HEK293 (cell line): ENCODE results near the gene B3GLCT.

ENCODE experiments used
- CTCF ChIA-PET: fragments of 350-600 bp; formaldehyde crosslinking; extraction: SDS; loops from one replicate; lab custom pipeline; 2021; ENCODE audit warnings: antibody characterized with exemption; lab: Yijun Ruan, JAX
- POLR2A ChIA-PET: fragments of 300-600 bp; formaldehyde crosslinking; extraction: SDS; loops from one replicate; lab custom pipeline; 2020; ENCODE audit warnings: antibody characterized with exemption, inconsistent platforms; lab: Yijun Ruan, JAX
- H3K27ac ChIP-seq: fragments of 200-500 bp; sonication (Bioruptor generic); 2 replicates; pipeline ENCODE4 v1.5.1; 2014; ENCODE audit warnings: low read depth, low read length, control low read depth, inconsistent platforms; ENCODE audit errors: extremely low read depth
- H3K36me3 ChIP-seq, 2 experiments: fragments of 200-500 bp in 1 of 2; sonication (Bioruptor generic) in 1 of 2; 1 replicate in 1 of 2; 2 replicates in 1 of 2; pipeline ENCODE4 v1.5.1; 2014 to 2017; ENCODE audit warnings: inconsistent platforms in 2 of 2, low read length in 2 of 2; ENCODE audit not compliant: control insufficient read depth in 2 of 2, insufficient read depth in 1 of 2
- H3K4me1 ChIP-seq: fragments of 200-500 bp; sonication (Bioruptor generic); 2 replicates; pipeline ENCODE4 v1.5.1; 2014; ENCODE audit warnings: mild to moderate bottlenecking, low read length, inconsistent platforms; ENCODE audit not compliant: control insufficient read depth, insufficient read depth
- H3K4me3 ChIP-seq: 2 replicates; pipeline ENCODE4 v1.5.1; 2011; ENCODE audit warnings: low read depth, mild to moderate bottlenecking, control low read depth, low read length, moderate library complexity
- H3K9me3 ChIP-seq: fragments of 200-500 bp; sonication (Bioruptor generic); 2 replicates; pipeline ENCODE4 v1.5.1; 2014; ENCODE audit warnings: low read depth, low read length, inconsistent platforms; ENCODE audit not compliant: control insufficient read depth, insufficient read depth
- CTCF ChIP-seq: fragments of 450-650 bp; formaldehyde crosslinking; IDR thresholded peaks from 2 replicates; pipeline ENCODE4 v1.5.1; 2016; ENCODE audit warnings: missing biosample characterization, missing genetic modification characterization
- SCRT2 ChIP-seq: fragments of 450-650 bp; formaldehyde crosslinking; IDR thresholded peaks from 2 replicates; pipeline ENCODE4 v1.5.1; 2016; ENCODE audit warnings: missing biosample characterization, missing genetic modification characterization
- TCF7L2 ChIP-seq: IDR thresholded peaks from 2 replicates; pipeline ENCODE4 v1.6.1; 2011; ENCODE audit warnings: low read depth, mild to moderate bottlenecking, inconsistent platforms, low read length, moderate library complexity, borderline replicate concordance
- YY2 ChIP-seq: fragments of 450-650 bp; formaldehyde crosslinking; IDR thresholded peaks from 2 replicates; pipeline ENCODE4 v1.5.1; 2016; ENCODE audit warnings: missing biosample characterization, missing genetic modification characterization
- ZBTB17 ChIP-seq: fragments of 450-650 bp; formaldehyde crosslinking; IDR thresholded peaks from 2 replicates; pipeline ENCODE4 v1.5.1; 2016; ENCODE audit warnings: missing biosample characterization, missing genetic modification characterization
- ZBTB20 ChIP-seq: fragments of 450-650 bp; formaldehyde crosslinking; IDR thresholded peaks from 2 replicates; pipeline ENCODE4 v1.5.1; 2016; ENCODE audit warnings: missing biosample characterization, missing genetic modification characterization
- ZBTB44 ChIP-seq: fragments of 450-650 bp; IDR thresholded peaks from 2 replicates; pipeline ENCODE4 v1.5.1; 2018; ENCODE audit warnings: missing biosample characterization, mild to moderate bottlenecking, missing genetic modification characterization
- ZBTB7A ChIP-seq: fragments of 450-650 bp; formaldehyde crosslinking; IDR thresholded peaks from 2 replicates; pipeline ENCODE4 v1.5.1; 2016; ENCODE audit warnings: low read depth, missing biosample characterization, missing genetic modification characterization
- ZFP69B ChIP-seq: fragments of 450-650 bp; formaldehyde crosslinking; IDR thresholded peaks from 2 replicates; pipeline ENCODE4 v1.5.1; 2016; ENCODE audit warnings: missing biosample characterization, missing genetic modification characterization
- ZNF140 ChIP-seq: fragments of 450-650 bp; formaldehyde crosslinking; IDR thresholded peaks from 2 replicates; pipeline ENCODE4 v1.5.1; 2016; ENCODE audit warnings: missing biosample characterization, missing genetic modification characterization
- ZNF211 ChIP-seq: fragments of 450-650 bp; formaldehyde crosslinking; IDR thresholded peaks from 2 replicates; pipeline ENCODE4 v1.5.1; 2016; ENCODE audit warnings: low read depth, missing biosample characterization, missing genetic modification characterization
- ZNF266 ChIP-seq: fragments of 450-650 bp; formaldehyde crosslinking; IDR thresholded peaks from 2 replicates; pipeline ENCODE4 v1.5.1; 2016; ENCODE audit warnings: missing biosample characterization, missing genetic modification characterization, low read depth
- ZNF416 ChIP-seq: fragments of 450-650 bp; formaldehyde crosslinking; IDR thresholded peaks from 2 replicates; pipeline ENCODE4 v1.5.1; 2016; ENCODE audit warnings: missing biosample characterization, missing genetic modification characterization
- ZNF423 ChIP-seq: fragments of 450-650 bp; formaldehyde crosslinking; IDR thresholded peaks from 2 replicates; pipeline ENCODE4 v1.5.1; 2016; ENCODE audit warnings: missing biosample characterization, missing genetic modification characterization
- ZNF544 ChIP-seq: fragments of 450-650 bp; formaldehyde crosslinking; IDR thresholded peaks from 2 replicates; pipeline ENCODE4 v1.5.0; 2017; ENCODE audit warnings: missing biosample characterization, missing genetic modification characterization
- ZNF571 ChIP-seq: fragments of 450-650 bp; formaldehyde crosslinking; IDR thresholded peaks from 2 replicates; pipeline ENCODE4 v1.5.0; 2017; ENCODE audit warnings: missing biosample characterization, missing genetic modification characterization
- ZNF585B ChIP-seq: fragments of 450-650 bp; formaldehyde crosslinking; IDR thresholded peaks from 2 replicates; pipeline ENCODE4 v1.5.1; 2016; ENCODE audit warnings: missing biosample characterization, missing genetic modification characterization
- ZNF596 ChIP-seq: fragments of 450-650 bp; IDR thresholded peaks from 2 replicates; pipeline ENCODE4 v1.5.0; 2018; ENCODE audit warnings: missing biosample characterization, mild to moderate bottlenecking, missing genetic modification characterization, moderate library complexity
- ZNF623 ChIP-seq: fragments of 450-650 bp; formaldehyde crosslinking; IDR thresholded peaks from 2 replicates; pipeline ENCODE4 v1.5.1; 2016; ENCODE audit warnings: missing biosample characterization, missing genetic modification characterization
- ZNF624 ChIP-seq: fragments of 450-650 bp; formaldehyde crosslinking; IDR thresholded peaks from 2 replicates; pipeline ENCODE4 v1.5.1; 2017; ENCODE audit warnings: missing biosample characterization, missing genetic modification characterization
- ZNF654 ChIP-seq: fragments of 450-650 bp; formaldehyde crosslinking; IDR thresholded peaks from 2 replicates; pipeline ENCODE4 v1.5.1; 2016; ENCODE audit warnings: low read depth, missing biosample characterization, missing genetic modification characterization
- ZNF76 ChIP-seq: fragments of 450-650 bp; formaldehyde crosslinking; IDR thresholded peaks from 2 replicates; pipeline ENCODE4; 2016; ENCODE audit warnings: low read depth, missing biosample characterization, missing genetic modification characterization, borderline replicate concordance
- ZNF792 ChIP-seq: fragments of 450-650 bp; formaldehyde crosslinking; IDR thresholded peaks from 2 replicates; pipeline ENCODE4 v1.5.1; 2016; ENCODE audit warnings: missing biosample characterization, missing genetic modification characterization
- ZNF837 ChIP-seq: fragments of 450-650 bp; formaldehyde crosslinking; IDR thresholded peaks from 2 replicates; pipeline ENCODE4 v1.5.1; 2016; ENCODE audit warnings: missing biosample characterization, missing genetic modification characterization
- TF ChIP-seq, protein P1 (sequence below): fragments of 450-650 bp; formaldehyde crosslinking; IDR thresholded peaks from 2 replicates; pipeline ENCODE4 v1.5.1; 2016; ENCODE audit warnings: missing biosample characterization, missing genetic modification characterization
- TF ChIP-seq, protein P2 (sequence below): sonication (generic); formaldehyde crosslinking; IDR thresholded peaks from 2 replicates; pipeline ENCODE4 v1.8.1; 2022; ENCODE audit warnings: mild to moderate bottlenecking, moderate library complexity, missing genetic modification reagents

The B3GLCT gene

GRCh38 chr13:31267126-31267784, 67.5 kb downstream of the B3GLCT start:
- no peak overlapping the region for H3K4me3 ChIP-seq
- H3K27ac ChIP-seq = no peak overlapping the region
- H3K4me1 ChIP-seq = no peaks in the 10 kb centered on the region
- no peaks in the 10 kb centered on the region for H3K9me3 ChIP-seq
- H3K36me3 ChIP-seq = peaks cover 0 to 12% of the 10 kb centered on the region in 2 experiments; a peak in 1 of 3 replicates
- ChIA-PET CTCF (no interaction called here), POLR2A (interaction anchor here (0.7 kb wide), 1 partner anchor 45 kb away, joined by 4 read pairs; no protein-coding TSS in a partner anchor)
- TF ChIP-seq ZBTB20 (tag by site-specific recombination) (no peak), ZNF211 (tag by site-specific recombination) (no peak), ZNF416 (tag by site-specific recombination) (no peak), ZFP69B (tag by site-specific recombination) (no peak), ZNF623 (no peak), TCF7L2 (no peak), ZNF140 (no peak), ZBTB44 (tag by site-specific recombination) (no peak), ZNF266 (tag by site-specific recombination) (no peak), ZNF792 (tag by site-specific recombination) (no peak), CTCF (tag by site-specific recombination) (no peak), ZNF837 (tag by site-specific recombination) (no peak), SCRT2 (tag by site-specific recombination) (no peak), ZNF654 (no peak), ZNF544 (tag by site-specific recombination) (no peak), ZNF571 (tag by site-specific recombination) (no peak), ZBTB7A (no peak), ZNF596 (tag by site-specific recombination) (no peak)
- TF ChIP-seq, protein P1, sequence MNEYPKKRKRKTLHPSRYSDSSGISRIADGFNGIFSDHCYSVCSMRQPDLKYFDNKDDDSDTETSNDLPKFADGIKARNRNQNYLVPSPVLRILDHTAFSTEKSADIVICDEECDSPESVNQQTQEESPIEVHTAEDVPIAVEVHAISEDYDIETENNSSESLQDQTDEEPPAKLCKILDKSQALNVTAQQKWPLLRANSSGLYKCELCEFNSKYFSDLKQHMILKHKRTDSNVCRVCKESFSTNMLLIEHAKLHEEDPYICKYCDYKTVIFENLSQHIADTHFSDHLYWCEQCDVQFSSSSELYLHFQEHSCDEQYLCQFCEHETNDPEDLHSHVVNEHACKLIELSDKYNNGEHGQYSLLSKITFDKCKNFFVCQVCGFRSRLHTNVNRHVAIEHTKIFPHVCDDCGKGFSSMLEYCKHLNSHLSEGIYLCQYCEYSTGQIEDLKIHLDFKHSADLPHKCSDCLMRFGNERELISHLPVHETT (tag by site-specific recombination) = no peak

- H3K4me3 ChIP-seq = no peak overlapping the region
- H3K4me1 ChIP-seq = no peaks in the 10 kb centered on the region
- H3K36me3 ChIP-seq = peaks cover 0 to 18% of the 10 kb centered on the region in 2 experiments; a peak in 1 of 3 replicates
- TF ChIP-seq ZFP69B (tag by site-specific recombination) (no peak), ZNF423 (tag by site-specific recombination) (no peak), ZNF585B (tag by site-specific recombination) (no peak), ZNF76 (tag by site-specific recombination) (no peak), ZNF624 (tag by site-specific recombination) (no peak), YY2 (tag by site-specific recombination) (no peak), ZNF596 (tag by site-specific recombination) (no peak), ZBTB17 (no peak)
- TF ChIP-seq, protein P2, sequence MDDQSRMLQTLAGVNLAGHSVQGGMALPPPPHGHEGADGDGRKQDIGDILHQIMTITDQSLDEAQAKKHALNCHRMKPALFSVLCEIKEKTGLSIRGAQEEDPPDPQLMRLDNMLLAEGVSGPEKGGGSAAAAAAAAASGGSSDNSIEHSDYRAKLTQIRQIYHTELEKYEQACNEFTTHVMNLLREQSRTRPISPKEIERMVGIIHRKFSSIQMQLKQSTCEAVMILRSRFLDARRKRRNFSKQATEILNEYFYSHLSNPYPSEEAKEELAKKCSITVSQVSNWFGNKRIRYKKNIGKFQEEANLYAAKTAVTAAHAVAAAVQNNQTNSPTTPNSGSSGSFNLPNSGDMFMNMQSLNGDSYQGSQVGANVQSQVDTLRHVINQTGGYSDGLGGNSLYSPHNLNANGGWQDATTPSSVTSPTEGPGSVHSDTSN (CRISPR knock-in tag) = no peak
- H3K27ac ChIP-seq = no peak overlapping the region
- no peaks in the 10 kb centered on the region for H3K9me3 ChIP-seq
- ChIA-PET CTCF (no interaction called here), POLR2A (no interaction called here)
Observed at GRCh38 chr13:31274390-31274789, 74.6 kb downstream of the B3GLCT start.
